GM19328 (cell line): ENCODE measurements around the gene FNDC3B.
"Not testable (repeated sequence)": the region's sequence is repeated elsewhere in the genome, so short reads cannot be mapped to it uniquely, and the experiment has no call there.

ENCODE experiments used
- ATAC-seq: cut with Tn5 transposase; IDR thresholded peaks from one replicate; pipeline ENCODE4 v1.9.1; 2021; ENCODE audit warnings: mild to moderate bottlenecking, moderate library complexity; ENCODE audit not compliant: unreplicated experiment

FNDC3B gene

DNA sequence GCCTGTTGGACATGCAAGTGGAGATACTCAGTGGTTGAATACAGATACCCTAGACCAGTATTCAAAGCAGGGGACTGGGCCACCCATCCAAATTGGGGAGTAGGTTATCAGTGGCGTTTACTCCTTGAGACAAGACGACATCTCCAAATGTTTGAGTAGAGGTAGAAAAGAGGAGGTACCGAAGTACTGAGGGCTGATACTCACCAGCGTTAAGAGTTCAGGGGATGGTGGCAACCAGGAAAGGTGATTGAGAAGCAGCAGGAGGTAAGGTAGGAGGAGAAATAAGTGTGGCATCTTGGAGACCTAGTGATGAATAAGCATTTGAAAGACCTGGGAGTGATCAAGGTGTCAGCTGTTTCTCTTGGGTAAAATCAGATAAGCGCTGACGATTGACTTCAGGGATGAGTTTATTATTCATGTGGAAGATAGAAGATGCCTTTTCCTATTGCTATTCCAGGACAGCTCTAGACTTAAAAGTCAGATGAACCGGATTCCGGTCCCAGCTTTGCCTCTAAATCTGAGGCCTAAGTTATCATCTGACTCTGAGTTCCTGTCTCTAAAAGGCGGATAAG, 312.6 kb downstream of the FNDC3B start:
- no peak for ATAC-seq

- ATAC-seq, result no peak
These were observed 313.4 kb downstream of the FNDC3B start for GRCh38 chr3:172352786-172353185.

GRCh38 chr3:172354931-172355499, 315.6 kb downstream of the FNDC3B start:
- no peak for ATAC-seq

- ATAC-seq, result no peak
These were observed 316.5 kb downstream of the FNDC3B start for GRCh38 chr3:172355836-172356235.

DNA sequence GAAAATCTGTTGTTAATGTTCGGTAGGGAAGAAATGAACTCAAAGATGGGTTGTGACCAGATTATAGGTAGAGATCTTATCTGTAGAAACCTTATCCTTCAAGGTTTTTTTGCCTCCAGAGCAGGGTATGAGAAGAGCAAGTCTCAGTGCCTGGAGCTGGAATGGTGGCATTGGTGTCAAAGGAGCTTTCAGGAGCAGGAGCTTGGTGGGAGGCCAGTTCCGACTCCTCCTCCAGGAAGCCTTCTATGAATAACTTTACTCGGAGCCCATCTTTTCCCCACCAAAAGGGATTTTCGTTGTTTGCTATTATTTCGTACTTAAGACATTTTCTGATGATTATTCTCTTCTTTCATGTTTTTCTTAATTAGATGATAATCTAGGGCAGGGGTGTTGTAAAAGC, 317.0 kb downstream of the FNDC3B start:
- no peak for ATAC-seq

DNA sequence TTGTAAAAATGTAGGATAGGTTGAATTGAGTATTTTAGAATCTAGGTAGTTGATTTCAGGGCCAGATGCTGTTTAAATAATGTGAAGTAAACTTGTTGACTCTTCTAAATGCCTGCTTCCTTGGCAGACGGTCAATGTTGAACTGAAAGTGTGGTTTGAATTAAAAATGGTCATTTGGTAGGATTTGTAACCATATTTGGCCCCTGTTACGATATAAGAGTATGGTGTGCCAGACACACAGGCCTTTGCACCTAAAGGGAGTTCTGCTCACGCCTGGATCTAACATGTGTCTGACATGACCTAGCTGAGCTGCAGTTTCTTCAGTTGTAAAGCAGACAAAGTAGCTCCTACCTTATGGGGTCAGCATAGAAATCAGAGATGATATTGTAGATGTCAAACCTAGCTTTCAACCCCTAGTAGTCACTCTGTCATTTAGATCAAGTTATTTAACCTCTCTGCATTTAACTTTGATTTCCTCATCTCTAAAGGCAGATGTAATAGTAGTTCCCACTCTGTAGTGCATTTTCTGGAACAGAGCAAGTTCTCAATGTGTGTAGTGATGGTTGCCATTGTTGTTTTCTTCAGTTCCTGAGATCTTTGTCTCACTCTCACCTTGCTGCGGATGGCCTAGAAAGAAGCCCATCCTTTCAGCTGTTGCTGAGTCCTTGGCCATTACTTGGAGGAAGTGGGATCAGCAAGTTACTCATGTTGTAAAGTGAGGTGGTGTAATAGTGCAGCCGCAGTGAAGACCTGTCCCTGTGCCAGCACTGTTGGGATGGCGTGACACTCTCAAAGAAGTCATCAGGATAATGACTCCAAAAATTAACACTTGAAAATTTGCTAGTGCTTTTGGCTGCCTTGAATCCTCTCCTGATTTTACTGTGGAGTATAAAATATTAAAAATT, 318.7 kb downstream of the FNDC3B start:
- ATAC-seq, result no peak

- ATAC-seq, result no peak
These were observed 319.9 kb downstream of the FNDC3B start for GRCh38 chr3:172359231-172359630.

DNA sequence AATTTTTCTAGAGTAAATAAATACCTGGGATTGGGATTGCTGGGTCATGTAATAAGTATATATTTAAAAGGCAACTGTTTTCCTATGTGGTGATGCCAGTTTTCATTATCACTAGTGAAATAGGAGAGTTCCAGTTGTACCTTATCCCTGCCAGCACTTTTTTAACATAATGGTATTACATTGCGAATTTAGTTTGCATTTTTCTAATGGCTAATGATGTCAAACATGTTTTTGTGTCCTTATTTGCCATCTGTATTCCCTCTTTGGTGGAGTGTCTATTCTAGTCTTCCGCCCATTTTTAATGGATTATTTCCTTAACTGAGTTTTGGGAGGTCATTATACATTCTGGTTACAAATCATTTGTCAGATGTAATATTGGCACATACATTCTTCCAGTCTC, 320.6 kb downstream of the FNDC3B start:
- ATAC-seq, result no peak

GRCh38 chr3:172362583-172362982, 323.2 kb downstream of the FNDC3B start:
- ATAC-seq, result no peak

DNA sequence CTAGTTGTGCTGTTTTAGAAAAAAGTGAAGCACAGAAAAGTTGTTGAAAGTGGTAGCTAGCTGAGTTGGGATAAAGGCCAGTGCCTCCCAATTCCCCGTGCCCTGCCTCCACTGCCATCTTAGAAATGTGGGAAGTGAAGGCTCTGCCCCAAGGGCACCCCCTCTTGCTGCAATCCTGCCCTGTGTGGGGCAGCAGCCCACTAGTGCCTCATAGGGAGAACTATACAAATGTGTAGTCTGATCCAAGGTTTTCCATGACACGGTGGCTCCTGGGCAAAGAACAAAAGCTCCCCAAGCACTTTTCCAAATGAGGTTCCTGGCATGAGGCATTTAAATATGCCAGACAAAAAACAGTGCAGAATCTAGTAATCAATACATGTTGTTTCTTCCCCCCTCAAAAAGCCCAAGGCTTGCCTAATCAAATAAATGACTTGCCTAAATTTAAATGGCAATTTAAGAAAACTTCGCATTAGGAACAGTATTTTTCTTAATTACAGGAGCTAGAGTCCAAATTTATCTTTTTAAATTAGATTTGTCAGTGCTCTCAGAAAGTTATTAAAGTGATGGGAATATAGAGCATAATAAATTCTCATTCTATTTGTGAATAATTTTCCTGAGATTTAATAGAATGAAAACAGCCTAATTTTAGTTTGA, 325.1 kb downstream of the FNDC3B start:
- ATAC-seq, result no peak

- no peak for ATAC-seq
These were observed 325.7 kb downstream of the FNDC3B start for GRCh38 chr3:172365028-172365567.

DNA sequence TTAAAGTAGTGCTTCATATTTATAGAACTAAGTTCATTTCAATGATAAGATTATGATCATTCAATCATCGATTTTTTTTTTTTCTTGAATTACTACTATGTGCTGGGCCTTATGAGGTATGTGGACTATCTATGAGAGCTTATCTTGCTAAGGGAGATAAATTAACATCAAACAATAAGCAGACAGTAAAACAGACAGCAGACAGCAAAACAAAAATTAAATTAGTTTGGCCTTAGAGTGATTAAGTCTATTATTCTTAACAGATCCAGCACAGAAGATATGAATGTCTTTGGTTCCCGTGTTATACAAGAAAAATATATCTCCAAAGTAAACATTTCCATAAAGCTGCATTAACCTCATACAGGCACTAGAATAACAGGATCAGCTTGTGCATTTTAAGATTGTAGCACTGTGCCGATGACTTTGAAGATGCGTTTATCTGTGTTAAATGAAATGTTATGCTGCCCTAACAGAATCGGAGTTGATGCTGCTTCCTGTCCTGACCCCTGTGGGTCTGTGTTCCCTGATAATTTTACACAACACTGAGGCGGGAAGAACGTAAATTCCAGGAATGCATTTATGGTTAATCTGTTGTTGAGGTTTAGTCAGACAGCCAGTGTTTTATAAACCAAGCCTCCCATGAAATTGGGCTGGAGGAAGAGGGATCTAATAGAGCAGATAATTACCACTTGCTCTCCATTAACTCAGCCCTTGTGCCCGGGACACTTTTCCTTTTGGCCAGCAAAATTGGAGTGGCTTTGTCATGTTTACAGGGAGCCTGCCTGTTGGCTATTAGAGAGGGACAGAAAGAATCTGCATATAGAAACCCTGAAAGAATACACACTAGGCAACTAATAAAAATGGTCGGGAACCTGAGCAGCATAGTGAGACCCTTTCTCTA, 328.1 kb downstream of the FNDC3B start:
- ATAC-seq, result no peak

DNA sequence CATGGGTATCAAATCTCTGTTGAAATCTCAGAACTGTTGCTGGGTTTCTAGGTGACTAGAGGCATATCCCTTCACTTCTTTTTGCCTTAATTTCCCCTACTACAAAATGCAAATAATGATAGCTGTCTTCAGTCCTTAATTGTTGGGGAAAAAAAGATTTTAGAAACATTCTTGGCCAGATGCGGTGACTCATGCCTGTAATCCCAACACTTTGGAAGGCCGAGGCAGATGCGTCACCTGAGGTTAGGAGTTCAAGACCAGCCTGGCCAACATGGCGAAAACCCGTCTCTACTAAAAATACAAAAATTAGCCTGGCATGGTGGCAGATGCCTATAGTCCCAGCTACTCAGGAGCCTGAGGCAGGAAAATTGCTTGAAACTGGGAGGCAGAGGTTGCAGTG, 329.2 kb downstream of the FNDC3B start:
- ATAC-seq, result not testable (repeated sequence)

DNA sequence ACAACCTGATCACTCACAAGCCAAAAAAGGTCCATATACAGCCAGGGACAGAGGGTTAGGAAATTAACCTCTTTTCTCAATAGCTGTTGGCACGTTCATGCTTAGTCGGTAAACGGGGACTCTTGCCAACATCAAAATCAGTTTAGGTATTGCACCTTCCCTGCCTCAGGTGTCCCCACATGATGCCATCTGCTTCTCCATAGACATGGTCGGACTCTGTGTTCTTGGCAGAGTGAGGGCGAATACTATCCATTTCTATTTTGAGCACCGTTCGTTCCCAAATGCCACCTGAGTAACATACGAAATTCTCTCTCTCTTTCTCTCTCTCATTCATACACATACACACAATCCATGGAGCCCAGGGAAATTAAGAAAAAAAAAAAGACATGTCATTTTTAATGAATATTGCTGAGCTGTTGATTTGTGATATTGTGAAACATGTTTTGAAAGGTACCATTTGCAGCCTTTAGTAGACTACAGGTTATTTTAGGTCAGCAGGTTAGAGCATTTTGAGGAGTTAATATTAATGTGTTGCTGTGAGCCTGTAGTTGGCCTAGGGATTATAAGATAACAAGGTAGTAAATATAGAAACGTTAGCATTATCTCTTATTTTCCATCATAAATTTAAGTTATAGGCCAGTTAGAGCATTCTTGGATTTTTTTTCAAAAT, 330.3 kb downstream of the FNDC3B start:
- no peak for ATAC-seq

DNA sequence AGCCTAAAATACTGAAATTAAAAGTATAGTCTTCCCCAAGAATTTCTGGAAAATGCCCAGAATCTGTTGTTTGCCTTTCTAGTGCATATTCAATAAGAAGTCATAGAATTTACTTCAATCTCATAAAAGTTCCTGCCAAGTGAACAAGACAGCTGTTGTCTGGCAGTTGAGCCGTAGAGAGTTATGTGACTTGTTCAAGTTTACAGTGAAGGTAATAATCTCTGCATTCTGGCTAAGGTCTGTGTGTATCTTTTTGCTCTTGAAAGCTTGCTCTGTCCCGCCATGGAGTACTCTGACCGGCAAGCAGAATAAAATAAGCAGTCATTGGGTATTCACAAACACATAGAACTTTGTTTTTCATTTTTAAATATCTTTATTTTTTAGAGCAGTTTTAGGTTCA, 331.0 kb downstream of the FNDC3B start:
- ATAC-seq, result no peak

GRCh38 chr3:172371544-172371943, 332.2 kb downstream of the FNDC3B start:
- no peak for ATAC-seq

- ATAC-seq, result no peak
These were observed 333.5 kb downstream of the FNDC3B start for GRCh38 chr3:172372895-172373294.

GRCh38 chr3:172373912-172374311, 334.5 kb downstream of the FNDC3B start:
- ATAC-seq, result no peak

GRCh38 chr3:172375206-172375850, 335.9 kb downstream of the FNDC3B start:
- ATAC-seq, result no peak
